GM23248 (cell line): ENCODE data around the gene TMTC1. TPM values are rescaled to one million over a fixed set of nuclear protein-coding genes. Genes with fewer than 3 reads are reported as not detected.

Experiments
- DNase-seq: peaks from one replicate; pipeline ENCODE4 v3.0.0-alpha.2; 2015
- H2AFZ ChIP-seq: fragments of 200-600 bp; sonication (generic); 2 replicates; pipeline ENCODE4 v1.6.1; 2016; ENCODE audit warnings: antibody characterized with exemption
- H3F3A ChIP-seq: fragments of 200-600 bp; sonication (generic); 2 replicates; pipeline ENCODE4 v1.6.1; 2016; ENCODE audit warnings: mild to moderate bottlenecking, antibody characterized with exemption, mixed run types; ENCODE audit not compliant: insufficient read depth
- H3K27ac ChIP-seq: fragments of 200-600 bp; sonication (generic); 2 replicates; pipeline ENCODE4 v1.5.1; 2016; ENCODE audit warnings: mild to moderate bottlenecking
- H3K27me3 ChIP-seq: fragments of 200-600 bp; sonication (generic); replicated peaks from 2 replicates; pipeline ENCODE4 v1.6.1; 2016; ENCODE audit warnings: mild to moderate bottlenecking; ENCODE audit not compliant: insufficient read depth
- H3K36me3 ChIP-seq: fragments of 200-600 bp; sonication (generic); 2 replicates; pipeline ENCODE4 v1.6.1; 2016; ENCODE audit warnings: low read depth, mild to moderate bottlenecking
- H3K4me1 ChIP-seq: fragments of 200-600 bp; sonication (generic); 2 replicates; pipeline ENCODE4 v1.6.1; 2016; ENCODE audit warnings: mild to moderate bottlenecking; ENCODE audit not compliant: insufficient read depth
- H3K4me2 ChIP-seq: fragments of 200-600 bp; sonication (generic); one replicate; pipeline ENCODE4 v1.6.1; 2016; ENCODE audit warnings: mild to moderate bottlenecking; ENCODE audit not compliant: unreplicated experiment
- H3K4me3 ChIP-seq: fragments of 200-600 bp; sonication (generic); 2 replicates; pipeline ENCODE4 v1.5.1; 2016; ENCODE audit warnings: mild to moderate bottlenecking
- H3K79me2 ChIP-seq: fragments of 200-600 bp; sonication (generic); 2 replicates; pipeline ENCODE4 v1.6.1; 2016; ENCODE audit warnings: mild to moderate bottlenecking; ENCODE audit not compliant: insufficient read depth
- H3K9ac ChIP-seq: fragments of 200-600 bp; sonication (generic); 2 replicates; pipeline ENCODE4 v1.6.1; 2016; ENCODE audit warnings: mild to moderate bottlenecking
- H3K9me2 ChIP-seq: fragments of 200-600 bp; sonication (generic); 2 replicates; pipeline ENCODE4 v1.6.1; 2016; ENCODE audit warnings: mixed run types, mild to moderate bottlenecking, moderate library complexity; ENCODE audit not compliant: insufficient read depth
- H3K9me3 ChIP-seq: fragments of 200-600 bp; sonication (generic); one replicate; pipeline ENCODE4 v1.6.1; 2017; ENCODE audit warnings: low read depth
- H4K20me1 ChIP-seq: fragments of 200-600 bp; sonication (generic); 2 replicates; pipeline ENCODE4 v1.6.0; 2016; ENCODE audit not compliant: insufficient read depth
- EZH2 ChIP-seq: fragments of 200-600 bp; sonication (generic); IDR thresholded peaks from 2 replicates; pipeline ENCODE4 v1.6.1; 2018; ENCODE audit warnings: antibody characterized with exemption, mild to moderate bottlenecking; ENCODE audit not compliant: insufficient read depth, poor library complexity, severe bottlenecking
- EZH2phosphoT487 ChIP-seq: fragments of 200-600 bp; sonication (generic); IDR thresholded peaks from 2 replicates; pipeline ENCODE4 v1.6.1; 2018; ENCODE audit warnings: antibody characterized with exemption, moderate library complexity, mild to moderate bottlenecking, low read depth; ENCODE audit not compliant: insufficient read depth
- WGBS, 2 experiments: methylation state at CpG; one replicate each; pipeline ENCODE4 v1.1.6; 2015 to 2017; ENCODE audit warnings: low lambda C conversion rate in 2 of 2, low coverage in 1 of 2; ENCODE audit errors: missing lambda C conversion rate in 2 of 2; 5-methylcytosine and 5-hydroxymethylcytosine counted together
- in situ Hi-C: fragments of 300-500 bp; cut with MboI; formaldehyde crosslinking; loops from 2 replicates; pipeline ENCODE4 v1.15.0; 2020
- polyA plus RNA-seq: library from polyadenylated mRNA; unstranded; fragments of >200 nt; fragmentation: Nextera tagmentation; extraction: Ambion mirVana; gene quantifications from 2 replicates; pipeline ENCODE4 v1.2.1, GENCODE V29; 2016
- total RNA-seq: library from RNA; depleted of rRNA; stranded (reverse); fragments of >200 nt; shearing (Covaris generic); gene quantifications from 2 replicates; pipeline ENCODE4 v1.2.3, GENCODE V29; 2014

The TMTC1 gene
- total and polyA plus RNA-seq, 2 experiments from 2014 or later: 6.8 to 25.3 TPM

GRCh38 chr12:29519585-29520182 lies 264.1 kb downstream of the TMTC1 start:
- H3K27me3 ChIP-seq: no peaks in the 10 kb centered on the region
- DNase-seq: peak; percentile 56
- H3K4me1 ChIP-seq: peaks cover 17% of the 10 kb centered on the region
- H4K20me1 ChIP-seq: no peaks in the 10 kb centered on the region
- H3K36me3 ChIP-seq: no peaks in the 10 kb centered on the region
- in situ Hi-C loops: no loop called here
- H3K79me2 ChIP-seq: no peaks in the 10 kb centered on the region
- no peak overlapping the region for H3K4me2 ChIP-seq
- TF ChIP-seq EZH2phosphoT487 (no peak), EZH2 (no peak)
- H2AFZ ChIP-seq: no peak overlapping the region
- H3K27ac ChIP-seq: no peak overlapping the region
- no peak overlapping the region for H3K9ac ChIP-seq
- H3F3A ChIP-seq: peaks cover 12% of the 10 kb centered on the region; the same call in 1 of the 2 replicates
- no peak overlapping the region for H3K4me3 ChIP-seq
- H3K9me3 ChIP-seq: no peaks in the 10 kb centered on the region
- no peaks in the 10 kb centered on the region for H3K9me2 ChIP-seq

- DNase-seq: no peak
- Histone ChIP-seq H3K9me3 (no peaks in the 10 kb centered on the region), H3K9me2 (no peaks in the 10 kb centered on the region), H3K9ac (no peak overlapping the region), H3F3A (peaks cover 12% of the 10 kb centered on the region; the same call in 1 of the 2 replicates), H3K27ac (no peak overlapping the region), H3K79me2 (no peaks in the 10 kb centered on the region), H3K4me3 (no peak overlapping the region), H2AFZ (no peak overlapping the region), H3K4me1 (peaks cover 17% of the 10 kb centered on the region), H3K4me2 (no peak overlapping the region), H4K20me1 (no peaks in the 10 kb centered on the region), H3K27me3 (no peaks in the 10 kb centered on the region), H3K36me3 (no peaks in the 10 kb centered on the region)
- in situ Hi-C loops: no loop called here
- 91 to 95% methylated on average over 2 of the region's 2 CpGs for WGBS, 2 experiments
- TF ChIP-seq EZH2phosphoT487: no peak
- no peak for TF ChIP-seq EZH2
Measured at GRCh38 chr12:29518407-29518806, 265.3 kb downstream of the TMTC1 start.

GRCh38 chr12:29517264-29517663 lies 266.5 kb downstream of the TMTC1 start:
- no peaks in the 10 kb centered on the region for H3K9me3 ChIP-seq
- H3K9ac ChIP-seq: no peak overlapping the region
- in situ Hi-C loops: no loop called here
- DNase-seq: no peak
- H2AFZ ChIP-seq: no peak overlapping the region
- H3K79me2 ChIP-seq: no peaks in the 10 kb centered on the region
- peaks cover 12% of the 10 kb centered on the region; the same call in 1 of the 2 replicates for H3F3A ChIP-seq
- no peaks in the 10 kb centered on the region for H3K9me2 ChIP-seq
- H4K20me1 ChIP-seq: no peaks in the 10 kb centered on the region
- peaks cover 15% of the 10 kb centered on the region for H3K4me1 ChIP-seq
- TF ChIP-seq EZH2phosphoT487: no peak
- no peak for TF ChIP-seq EZH2
- H3K36me3 ChIP-seq: no peaks in the 10 kb centered on the region
- H3K27ac ChIP-seq: no peak overlapping the region
- H3K27me3 ChIP-seq: no peaks in the 10 kb centered on the region
- no peak overlapping the region for H3K4me3 ChIP-seq
- WGBS, 2 experiments: 90 to 94% methylated on average over 7 of the region's 7 CpGs
- no peak overlapping the region for H3K4me2 ChIP-seq

- H3K79me2 ChIP-seq: no peaks in the 10 kb centered on the region
- in situ Hi-C loops: no loop called here
- no peak overlapping the region; the same call in 1 of the 2 replicates for H3K27ac ChIP-seq
- H3K4me3 ChIP-seq: no peak overlapping the region
- peaks cover 12% of the 10 kb centered on the region; the same call in 1 of the 2 replicates for H3F3A ChIP-seq
- peak overlapping the region; percentile 2 for H3K4me2 ChIP-seq
- H3K9ac ChIP-seq: no peak overlapping the region
- peak; percentile 45 for DNase-seq
- no peaks in the 10 kb centered on the region for H3K27me3 ChIP-seq
- no peaks in the 10 kb centered on the region for H4K20me1 ChIP-seq
- H3K36me3 ChIP-seq: no peaks in the 10 kb centered on the region
- no peaks in the 10 kb centered on the region for H3K9me2 ChIP-seq
- no peak for TF ChIP-seq EZH2phosphoT487
- TF ChIP-seq EZH2: no peak
- peaks cover 10% of the 10 kb centered on the region for H3K4me1 ChIP-seq
- no peak overlapping the region for H2AFZ ChIP-seq
- WGBS, 2 experiments: 6 to 9% methylated on average over 2 of the region's 2 CpGs
- H3K9me3 ChIP-seq: no peaks in the 10 kb centered on the region
Measured at GRCh38 chr12:29516431-29516875, 267.3 kb downstream of the TMTC1 start.
